Measurements from ENCODE around the gene TEX48.

TEX48 gene

DNA sequence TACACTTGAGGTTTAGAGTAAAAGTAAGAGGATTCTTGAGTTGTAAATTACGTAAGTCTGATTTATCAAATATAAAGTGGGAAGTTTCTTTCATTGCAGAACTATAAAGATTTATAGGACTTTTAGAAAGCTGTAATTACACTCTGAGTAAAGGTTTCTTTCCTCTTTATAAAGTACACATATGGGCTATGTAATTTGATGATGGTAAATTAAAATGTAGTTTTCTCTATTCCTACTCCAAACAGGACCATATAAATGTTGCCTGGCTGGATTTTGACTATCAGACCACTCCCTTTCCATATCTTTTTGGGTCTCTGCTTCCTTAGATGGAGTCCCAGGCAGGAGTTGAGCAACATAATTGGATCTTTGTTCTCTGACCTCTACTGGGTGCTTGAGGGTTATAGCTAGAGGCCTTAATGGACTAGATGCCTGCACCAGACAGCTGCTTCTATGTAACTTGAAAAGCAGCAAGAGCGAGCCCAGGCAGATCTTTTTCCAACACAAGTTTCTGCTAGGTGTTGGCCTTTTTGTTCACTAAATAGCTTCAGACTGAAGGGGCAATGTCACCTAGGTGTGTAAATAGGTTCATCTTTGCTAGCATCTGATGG is 11.4 kb upstream of the TEX48 start:
- no peak for DNase-seq

DNA sequence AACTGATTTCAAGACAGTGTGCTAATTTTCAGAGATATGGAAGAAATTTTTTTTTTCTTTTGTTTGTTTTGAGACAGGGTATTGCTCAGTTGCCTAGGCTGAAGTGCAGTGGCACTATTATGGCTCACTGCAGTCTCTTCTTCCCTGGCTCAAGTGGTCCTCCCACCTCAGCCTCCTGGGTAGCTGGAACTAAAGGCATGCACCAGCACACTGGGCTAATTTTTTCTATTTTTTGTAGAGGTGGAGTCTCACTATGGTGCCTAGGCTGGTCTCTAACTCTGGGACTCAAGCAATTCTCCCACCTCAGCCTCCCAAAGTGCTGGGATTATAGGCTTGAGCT is 9.9 kb upstream of the TEX48 start:
- no peak for DNase-seq

DNA sequence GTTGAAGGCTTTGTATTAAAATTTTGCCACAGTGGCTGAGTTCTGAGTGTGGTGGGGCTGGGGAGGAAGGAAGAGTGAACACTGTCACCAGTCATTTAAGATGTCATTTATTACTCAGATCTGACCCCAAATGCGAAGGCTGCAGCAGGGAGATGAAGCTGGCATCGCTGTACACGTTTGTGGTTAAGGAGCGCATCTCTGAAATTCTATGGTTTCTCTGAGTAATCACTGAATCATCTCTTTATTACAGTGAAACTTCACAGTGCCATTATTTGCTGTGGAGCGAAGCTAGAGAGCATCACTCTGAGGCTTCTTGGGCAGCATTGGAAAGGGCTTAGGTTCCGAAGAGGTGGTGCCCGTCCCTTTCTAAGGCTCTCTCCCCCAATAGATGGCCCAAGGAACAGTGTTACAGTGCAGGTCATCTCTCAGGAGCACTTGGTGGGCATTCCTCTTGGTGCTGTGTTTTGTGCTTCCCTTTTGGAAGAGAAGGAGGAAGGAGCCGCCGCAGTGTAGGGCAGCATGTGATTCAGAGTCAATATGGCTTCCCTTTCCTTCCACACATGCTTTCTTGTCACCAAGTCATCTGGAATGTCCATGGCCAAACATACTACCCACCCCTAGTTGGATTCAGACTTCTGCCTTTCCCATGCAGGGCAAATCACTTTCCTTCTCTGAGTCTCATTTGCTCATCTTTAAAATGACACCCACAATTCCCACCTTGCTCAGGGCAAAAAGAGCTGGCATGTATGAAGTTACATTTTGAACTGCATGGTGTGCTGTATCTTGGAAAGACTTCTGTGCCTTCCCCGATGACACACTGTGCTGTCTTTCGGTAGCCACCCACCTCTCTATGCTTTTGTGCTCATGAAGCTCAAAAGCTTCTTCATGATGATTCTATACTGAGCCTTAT is 9.3 kb upstream of the TEX48 start:
- DNase-seq = peak; percentile 88

DNA sequence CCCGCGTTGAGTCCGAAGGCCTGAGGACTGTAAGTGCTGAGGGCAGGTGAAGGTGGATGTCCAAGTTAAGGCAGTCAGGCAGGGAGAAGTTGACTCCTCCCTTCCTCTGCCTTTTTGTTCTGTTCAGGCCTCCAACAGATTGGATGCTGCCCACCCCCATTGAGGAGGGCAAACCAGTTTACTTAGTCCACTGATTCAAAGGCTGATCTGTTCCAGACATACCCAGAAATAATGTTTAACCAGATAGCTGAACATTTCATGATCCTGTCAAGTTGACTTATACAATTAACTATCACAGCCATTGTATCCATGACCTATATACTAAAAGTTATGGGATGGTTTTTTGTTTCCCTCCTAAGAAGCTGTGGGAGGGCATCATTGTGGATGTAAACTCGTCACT is 8.3 kb upstream of the TEX48 start:
- no peak for DNase-seq

DNA sequence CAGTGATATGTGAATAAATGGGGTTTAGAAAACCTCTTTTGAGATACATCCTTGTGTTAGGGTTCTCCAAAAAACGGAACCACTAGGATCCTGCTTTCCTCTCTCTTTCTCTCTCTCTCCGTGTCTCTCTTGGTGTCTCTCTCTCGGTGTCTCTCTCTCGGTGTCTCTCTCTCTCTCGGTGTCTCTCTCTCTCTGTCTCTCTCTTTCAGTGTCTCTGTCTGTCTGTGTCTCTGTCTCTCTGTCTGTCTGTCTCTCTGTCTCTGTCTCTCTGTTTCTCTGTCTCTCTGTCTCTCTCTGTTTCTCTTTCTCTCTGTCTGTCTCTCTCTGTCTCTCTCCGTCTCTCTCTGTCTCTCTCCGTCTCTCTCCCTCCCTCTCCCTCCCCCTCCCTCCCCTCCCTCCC is 7.8 kb upstream of the TEX48 start:
- DNase-seq = no peak

DNA sequence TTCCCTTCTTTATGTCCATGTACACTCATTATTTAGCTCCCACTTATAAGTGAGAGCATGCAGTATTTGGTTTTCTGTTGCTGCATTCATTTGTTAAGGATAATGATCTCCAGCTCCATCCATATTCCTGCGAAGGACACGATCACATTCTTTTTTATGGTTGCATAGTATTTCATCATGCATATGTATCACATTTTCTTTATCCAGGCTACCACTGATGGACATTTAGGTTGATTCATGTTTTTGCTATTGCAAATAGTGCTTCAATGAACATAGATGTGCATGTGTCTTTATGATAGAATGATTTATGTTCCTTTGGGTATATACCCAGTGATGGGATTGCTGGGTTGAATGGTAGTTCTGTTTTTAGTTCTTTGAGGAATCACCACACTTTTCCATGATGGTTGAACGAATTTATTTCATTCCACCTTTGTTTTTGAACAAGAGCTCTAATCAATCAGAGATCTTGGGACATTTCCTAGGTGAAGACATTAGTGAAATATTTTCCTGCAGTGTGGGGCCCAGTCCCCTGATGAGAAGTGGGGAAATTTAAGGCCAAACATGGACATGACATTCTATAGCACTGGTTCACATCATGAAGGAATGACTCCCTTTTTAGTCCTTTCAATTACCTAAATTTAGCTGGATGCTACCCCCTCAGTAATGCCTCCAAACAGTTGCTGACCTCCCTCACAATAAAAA is 7.1 kb upstream of the TEX48 start:
- no peak for DNase-seq

DNA sequence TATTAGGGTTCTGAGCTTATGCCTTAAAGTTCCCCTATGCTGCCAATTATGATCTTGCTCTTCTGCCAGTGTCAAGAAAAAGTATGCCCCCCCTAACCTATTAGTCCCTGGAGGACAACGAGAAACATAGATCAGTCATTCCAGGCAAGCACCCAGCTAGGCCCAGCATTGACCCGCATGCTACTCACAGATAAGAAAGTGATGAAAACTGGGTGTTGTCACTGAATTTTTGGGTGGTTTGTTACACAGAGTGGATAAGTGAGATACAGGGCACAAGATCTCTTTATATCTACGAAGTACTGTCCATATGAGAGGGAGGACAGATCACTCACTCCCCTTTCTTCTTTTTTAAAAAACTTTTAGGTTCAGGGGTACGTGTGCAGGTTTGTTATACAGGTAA is 6.4 kb upstream of the TEX48 start:
- DNase-seq = no peak

DNA sequence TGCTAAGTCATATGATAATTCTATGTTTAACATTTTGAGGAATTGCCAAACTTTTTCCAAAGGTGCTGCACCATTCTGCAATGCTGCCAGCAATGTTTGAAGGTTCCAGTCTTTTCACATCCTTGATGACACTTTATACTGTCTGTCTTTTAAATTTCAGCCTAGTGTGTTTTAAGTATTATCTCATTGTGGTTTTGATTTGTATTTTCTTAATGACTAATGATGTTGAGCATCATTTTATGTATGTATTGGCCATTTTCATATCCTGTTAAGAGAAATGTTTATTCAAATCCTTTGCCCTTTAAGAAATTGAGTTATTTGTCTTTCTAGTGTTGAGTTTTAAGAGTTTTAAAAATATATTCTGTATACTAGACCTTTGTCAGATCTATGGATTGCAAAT is 5.0 kb upstream of the TEX48 start:
- peak; percentile 77 for DNase-seq

DNA sequence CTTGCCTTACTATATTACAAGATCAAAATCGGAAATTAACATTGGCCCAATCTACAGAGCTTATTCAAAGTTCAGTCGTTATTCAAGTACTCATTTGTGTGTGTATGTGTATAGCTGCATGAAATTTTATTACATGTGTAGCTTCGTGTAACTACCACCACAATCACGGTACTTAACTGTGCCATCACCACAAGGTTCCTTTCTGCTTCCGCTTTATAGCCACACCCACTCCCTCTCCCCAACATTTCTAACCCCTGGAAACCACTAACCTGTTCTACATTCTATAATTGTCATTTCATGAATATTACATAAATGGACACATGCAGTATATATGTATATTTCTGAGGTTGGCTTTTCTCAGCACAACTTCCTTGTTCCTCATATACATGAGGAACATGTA is 4.0 kb upstream of the TEX48 start:
- no peak for DNase-seq

DNA sequence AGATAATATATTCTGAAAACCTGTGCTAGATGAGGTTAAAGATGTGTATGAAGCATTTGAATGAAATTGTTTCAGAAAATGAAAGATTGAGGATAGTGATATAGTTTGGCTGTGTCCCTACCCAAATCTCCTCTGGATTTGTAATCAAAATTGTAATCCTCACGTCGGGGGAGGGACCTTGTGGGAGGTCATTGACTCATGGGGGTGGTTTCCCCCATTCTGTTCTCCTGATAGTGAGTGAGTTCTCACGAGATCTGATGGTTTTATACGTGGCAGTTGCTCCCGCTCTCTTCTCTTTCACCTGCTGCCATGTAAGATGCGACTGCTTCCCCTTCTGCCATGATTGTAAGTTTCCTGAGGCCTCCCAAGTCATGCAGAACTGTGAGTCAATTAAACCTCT is 2.0 kb upstream of the TEX48 start:
- DNase-seq = no peak

DNA sequence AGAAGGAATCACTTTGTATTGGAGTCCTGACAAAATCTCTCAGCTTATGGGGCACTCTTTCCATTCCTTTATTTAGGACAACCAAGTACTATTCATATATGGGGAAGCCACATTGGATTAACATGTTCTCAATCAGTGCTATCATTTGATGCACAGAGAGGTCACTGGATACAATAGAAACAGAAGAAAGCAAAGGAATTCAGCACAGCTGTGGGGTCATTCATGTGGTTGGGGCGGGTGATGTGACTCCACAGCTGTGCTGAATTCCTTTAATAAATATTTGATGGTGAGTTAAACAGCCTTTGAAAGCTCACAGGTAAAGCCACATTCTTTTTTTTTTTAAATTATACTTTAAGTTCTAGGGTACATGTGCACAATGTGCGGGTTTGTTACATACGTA is 854 bp upstream of the TEX48 start:
- no peak for DNase-seq

DNA sequence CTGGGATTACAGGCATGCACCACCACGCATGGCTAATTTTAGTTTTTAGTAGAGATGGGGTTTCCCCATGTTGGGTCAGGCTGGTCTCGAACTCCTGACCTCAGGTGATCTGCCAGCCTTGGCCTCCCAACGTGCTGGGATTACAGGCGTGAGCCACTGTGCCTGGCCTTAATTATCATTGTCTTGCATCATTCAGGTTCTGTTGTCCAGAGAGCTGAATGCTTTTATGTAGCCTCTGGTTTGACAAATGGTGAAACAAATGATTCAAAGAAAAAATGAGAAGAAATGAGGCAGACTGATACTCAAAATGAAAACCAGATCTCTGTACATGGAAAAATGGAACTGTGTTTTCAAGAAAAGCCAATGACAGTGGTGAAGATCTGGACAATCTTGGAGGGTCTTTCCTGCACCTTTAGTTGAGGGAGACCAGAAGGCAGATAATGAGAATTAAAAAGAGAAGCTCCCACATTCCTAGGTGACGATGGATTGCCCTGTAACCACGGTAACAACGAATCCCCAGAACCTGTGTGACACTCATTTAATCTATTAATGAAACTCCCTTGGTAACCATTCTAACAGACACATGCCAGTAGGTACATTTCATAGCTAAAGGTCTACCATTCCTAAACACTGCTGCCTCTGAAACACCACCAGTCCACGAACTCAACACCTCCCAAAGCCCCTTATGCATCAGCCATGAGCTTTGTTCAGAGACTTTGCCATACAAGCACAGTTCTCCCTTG is 1.6 kb downstream of the TEX48 start:
- no peak for DNase-seq

DNA sequence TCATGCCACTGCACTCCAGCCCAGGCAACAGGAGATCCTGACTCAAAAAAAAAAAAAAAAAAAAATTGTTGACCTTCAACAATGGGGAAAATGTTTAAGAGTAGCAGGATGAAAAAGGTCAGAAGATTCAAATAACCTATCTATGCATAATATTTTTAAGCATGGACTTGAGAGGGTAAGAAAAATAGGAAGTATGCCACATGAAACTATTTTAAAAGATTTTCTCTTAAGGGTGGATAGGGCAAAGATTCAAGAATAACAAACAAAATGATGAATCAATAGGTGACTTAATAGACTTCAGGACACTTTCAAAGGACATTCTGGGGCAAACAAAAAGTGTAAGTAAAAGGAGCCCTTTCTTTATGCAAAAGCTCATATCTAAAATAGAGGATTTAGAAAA is 3.2 kb downstream of the TEX48 start:
- DNase-seq = no peak

DNA sequence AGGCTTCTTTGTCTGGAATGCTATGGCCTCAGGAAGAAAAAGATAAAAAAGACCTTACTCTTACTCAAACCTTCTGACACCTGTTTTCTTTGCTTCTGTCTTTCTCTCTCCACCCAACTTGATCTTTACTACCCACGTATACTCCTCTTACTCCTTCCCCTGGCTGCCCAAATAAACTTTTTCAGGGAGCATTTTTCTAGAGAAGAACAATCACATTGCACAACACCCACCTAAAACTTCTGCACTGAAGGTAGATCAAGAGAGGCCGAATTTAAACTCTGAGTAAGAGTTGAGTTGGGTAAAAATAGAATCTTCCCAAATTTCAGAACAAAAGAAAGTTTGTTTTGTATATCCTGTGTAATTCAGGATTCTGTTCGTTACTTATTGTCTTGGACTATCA is 3.9 kb downstream of the TEX48 start:
- no peak for DNase-seq

DNA sequence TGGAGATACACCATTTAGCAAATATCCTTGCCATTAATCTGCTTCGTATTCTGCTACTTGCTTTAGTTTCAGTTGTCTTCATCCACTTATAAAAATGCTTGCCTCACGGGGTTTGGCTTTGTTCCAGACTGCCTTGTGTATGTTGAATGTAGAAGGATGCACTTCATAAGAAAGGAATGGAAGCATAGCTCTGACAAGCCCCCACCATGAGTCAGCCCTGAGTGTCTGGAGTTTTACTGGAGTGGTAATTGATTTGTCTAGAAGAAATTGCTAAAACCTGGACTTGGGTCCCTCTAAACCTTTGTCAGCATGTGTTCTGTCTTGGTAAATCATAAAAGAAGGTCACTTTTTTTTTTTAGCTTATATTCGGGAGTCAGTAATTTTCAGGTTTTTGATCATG is 4.6 kb downstream of the TEX48 start:
- DNase-seq = peak; percentile 98

DNA sequence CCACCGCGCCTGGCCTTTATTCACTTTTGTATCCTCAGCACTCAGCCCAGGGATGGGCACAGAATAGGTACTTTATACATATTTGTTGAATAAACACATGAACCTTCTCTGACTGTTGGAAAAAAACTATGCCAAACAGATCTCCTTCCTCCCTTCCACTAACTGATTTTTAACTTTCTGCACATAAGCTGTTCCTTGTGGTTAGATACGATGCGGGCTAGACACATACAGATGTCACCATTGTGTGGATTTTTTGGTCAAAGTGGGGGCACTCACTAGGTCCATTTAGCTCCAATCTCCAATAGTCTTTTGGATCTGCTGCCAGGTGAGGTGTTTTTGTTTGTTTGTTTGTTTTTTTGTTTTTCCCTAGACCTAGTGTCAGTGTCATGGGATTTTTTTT is 5.1 kb downstream of the TEX48 start:
- DNase-seq = no peak

DNA sequence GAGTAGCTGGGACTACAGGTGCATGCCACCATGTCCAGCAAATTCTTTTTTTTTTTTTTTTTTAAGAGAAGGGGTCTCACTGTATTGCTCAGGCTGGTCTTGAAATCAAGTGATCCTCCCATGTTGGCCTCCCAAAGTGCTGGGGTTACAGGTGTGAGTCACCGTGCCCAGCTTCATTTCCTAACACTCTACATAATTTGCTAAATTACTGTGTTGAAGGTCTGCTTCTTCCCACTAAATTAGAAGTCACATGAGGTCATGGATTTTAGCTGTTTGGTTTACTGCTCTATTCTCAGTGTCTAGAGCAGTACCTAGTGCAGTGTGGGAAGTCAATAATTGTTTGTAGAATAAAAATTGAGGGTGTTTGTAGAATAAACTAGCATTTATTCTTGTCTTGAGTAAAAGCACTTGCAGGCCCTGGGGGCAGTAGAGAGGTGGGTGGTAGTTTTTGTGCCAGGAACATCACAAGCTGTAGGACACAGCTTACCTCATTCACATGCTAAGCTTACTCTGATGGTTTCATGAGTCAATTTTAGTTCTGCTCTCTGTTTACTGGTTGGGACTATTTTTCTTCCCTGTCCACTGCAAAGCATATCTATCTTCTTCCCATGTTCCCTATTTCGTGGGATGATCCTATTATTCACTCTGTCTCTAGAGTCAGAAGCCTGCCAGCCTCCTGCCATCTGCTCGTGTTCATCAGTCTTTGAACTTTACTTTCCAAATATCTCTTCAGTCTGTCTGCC is 7.0 kb downstream of the TEX48 start:
- DNase-seq = no peak

DNA sequence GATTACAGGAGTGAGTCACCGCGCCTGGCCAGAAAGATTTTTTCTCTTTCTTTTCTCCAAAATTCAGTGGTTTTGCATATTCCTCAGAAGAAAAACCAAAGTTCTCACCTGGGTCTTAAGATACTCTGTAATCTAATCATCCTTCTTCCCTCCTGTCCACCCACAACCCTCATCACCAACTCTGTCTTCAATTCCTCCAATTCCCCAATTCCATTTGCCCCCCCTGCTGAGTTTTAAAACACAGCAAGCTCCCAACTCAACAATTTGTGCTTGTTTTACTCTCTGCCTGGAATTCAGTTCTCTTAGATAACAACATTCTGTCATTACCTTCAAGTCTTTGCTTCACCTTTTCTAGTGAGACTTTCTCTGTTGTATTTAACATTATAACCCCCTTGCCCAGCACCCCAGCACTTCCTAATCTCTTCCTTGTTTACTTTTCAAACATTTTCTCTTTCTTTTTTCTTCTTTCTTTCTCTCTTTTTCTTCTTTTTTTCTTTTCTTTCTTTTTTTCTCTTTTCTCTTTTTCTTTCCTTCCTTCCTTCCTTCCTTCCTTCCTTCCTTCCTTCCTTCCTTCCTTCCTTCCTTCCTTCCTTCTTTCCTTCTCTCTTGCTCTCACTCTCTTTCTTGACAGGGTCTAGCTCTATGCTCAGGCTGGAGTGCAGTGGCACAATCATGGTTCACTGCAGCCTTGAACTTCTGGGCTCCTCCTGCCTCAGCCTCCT is 7.8 kb downstream of the TEX48 start:
- DNase-seq = no peak

DNA sequence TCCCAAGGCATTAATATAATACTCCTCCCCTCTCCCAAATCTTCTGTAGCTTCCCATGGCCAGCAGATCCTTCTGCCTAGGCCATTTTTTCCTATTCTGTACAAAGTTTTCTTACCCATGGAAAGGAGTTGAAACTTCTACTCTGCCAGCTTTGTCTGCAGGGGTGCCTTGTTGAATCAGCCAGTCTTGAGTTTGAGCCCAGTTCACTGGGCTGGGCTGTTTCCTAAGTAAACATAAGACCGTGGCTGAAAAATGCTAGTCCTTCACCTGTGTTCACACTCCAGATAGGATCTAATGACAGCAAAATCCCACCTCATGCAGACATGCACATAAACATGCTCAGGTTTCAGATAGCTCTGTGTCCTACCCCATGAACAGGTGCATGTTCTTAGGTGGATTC is 10.4 kb downstream of the TEX48 start:
- no peak for DNase-seq

DNA sequence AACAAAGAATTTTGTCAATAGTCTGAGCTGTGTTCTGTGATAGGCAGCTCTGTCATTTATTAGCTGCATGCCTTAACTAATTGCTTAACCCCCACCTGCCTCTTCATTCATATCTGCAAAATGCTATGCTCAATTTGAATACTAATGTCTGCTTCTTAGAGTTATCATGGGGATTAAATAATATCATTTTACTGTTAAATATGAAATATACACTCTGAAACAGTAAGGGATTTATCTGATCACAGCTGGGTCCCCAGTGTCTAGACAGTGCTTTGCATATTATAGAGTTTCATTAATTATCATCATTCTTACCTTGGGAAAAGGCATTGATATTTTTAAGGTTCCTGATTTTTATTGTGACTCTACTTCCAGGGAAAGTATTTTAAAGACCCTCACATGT is 12.0 kb downstream of the TEX48 start:
- no peak for DNase-seq

DNA sequence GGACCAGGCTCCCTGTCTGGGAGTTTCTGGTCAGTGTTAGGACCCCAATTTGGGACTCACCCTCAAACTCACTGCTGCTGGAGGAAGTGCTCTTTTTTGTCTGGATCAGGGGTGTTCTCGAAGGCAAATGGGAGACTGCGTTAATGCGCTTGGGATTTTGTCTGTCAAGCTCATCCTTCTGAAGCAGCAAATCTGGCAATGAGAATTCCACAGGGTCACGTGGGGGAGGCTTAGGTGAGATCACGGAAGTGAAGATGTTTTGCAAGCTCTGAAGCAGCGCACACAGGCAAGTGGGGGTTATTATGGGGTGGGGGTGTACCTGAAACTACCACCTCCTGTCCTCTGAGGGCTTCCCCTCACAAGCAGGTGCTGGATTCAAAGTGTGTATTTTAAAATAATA is 13.8 kb downstream of the TEX48 start:
- DNase-seq = no peak

DNA sequence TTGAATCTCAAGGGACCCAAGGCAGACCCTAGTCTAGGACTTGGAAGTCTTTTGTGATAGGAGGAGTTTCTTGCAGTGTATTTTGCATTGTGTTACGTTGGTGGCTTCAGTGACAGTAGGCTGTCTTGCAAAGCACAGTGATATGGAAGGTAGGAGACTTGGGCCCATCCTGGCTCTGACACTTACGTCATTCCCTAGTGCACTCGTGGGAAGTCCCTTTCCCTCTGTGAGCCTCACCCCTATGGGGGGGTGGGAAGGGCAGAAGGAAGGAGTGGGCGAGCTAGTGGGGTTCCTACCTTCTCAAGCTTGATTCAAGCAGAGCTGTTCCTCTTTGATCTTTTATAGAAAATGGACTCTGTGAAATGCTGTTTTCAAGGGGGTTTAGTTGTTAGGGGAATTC is 15.1 kb downstream of the TEX48 start:
- DNase-seq = no peak

Measured in HCEC 1CT (cell line).